CD4-positive, CD25-positive, alpha-beta regulatory T cell (primary cell): ENCODE results near the gene COL7A1. TPM values are rescaled to one million over a fixed set of nuclear protein-coding genes. Genes with fewer than 3 reads are reported as not detected.

Experiments used
- ATAC-seq, 2 donors: fragments of 150-1000 bp; cut with Tn5 transposase; one replicate each; pipeline ENCODE4 v1.10.0; 2021; ENCODE audit warnings: low read depth in 2 of 2, moderate number of reproducible peaks in 2 of 2, moderate library complexity in 1 of 2
- DNase-seq, 3 donors: peaks; one replicate each; pipeline versions ENCODE4 v3.0.0 to v3.0.0-alpha.2; 2012 to 2022; ENCODE audit warnings: mixed read lengths in 1 of 3
- H3K27ac ChIP-seq: one replicate; pipeline ENCODE4 v1.7.0; 2013; ENCODE audit warnings: mild to moderate bottlenecking, low read length; ENCODE audit not compliant: insufficient read depth, poor library complexity, severe bottlenecking
- H3K27me3 ChIP-seq: one replicate; pipeline ENCODE4 v1.7.0; 2013; ENCODE audit warnings: low read length; ENCODE audit not compliant: control insufficient read depth, insufficient read depth
- H3K36me3 ChIP-seq: one replicate; pipeline ENCODE4 v1.7.0; 2013; ENCODE audit warnings: mild to moderate bottlenecking, low read length, moderate library complexity; ENCODE audit not compliant: control insufficient read depth, insufficient read depth
- H3K4me1 ChIP-seq: 2 replicates; pipeline ENCODE4 v1.7.0; 2013; ENCODE audit warnings: mild to moderate bottlenecking, low read length; ENCODE audit not compliant: insufficient read depth, control insufficient read depth, poor library complexity, severe bottlenecking
- H3K4me3 ChIP-seq: one replicate; pipeline ENCODE4 v1.7.0; 2013; ENCODE audit warnings: low read depth, mild to moderate bottlenecking, low read length, moderate library complexity
- H3K9me3 ChIP-seq, 2 experiments: 1 replicate in 1 of 2; 2 replicates in 1 of 2; pipeline ENCODE4 v1.7.0; 2013; ENCODE audit warnings: low read length in 2 of 2, mild to moderate bottlenecking in 1 of 2, moderate library complexity in 1 of 2; ENCODE audit not compliant: control insufficient read depth in 2 of 2
- H3K27ac Mint-ChIP-seq, 3 donors: one replicate each; pipeline ENCODE4 v1.8.0; 2020 to 2022; ENCODE audit warnings: mild to moderate bottlenecking in 3 of 3, mixed read lengths in 3 of 3, moderate library complexity in 2 of 3
- H3K27me3 Mint-ChIP-seq: one replicate; pipeline ENCODE4 v1.8.0; 2022; ENCODE audit warnings: mild to moderate bottlenecking, mixed read lengths
- H3K36me3 Mint-ChIP-seq: one replicate; pipeline ENCODE4 v1.8.0; 2020; ENCODE audit warnings: mixed read lengths
- H3K4me1 Mint-ChIP-seq, 4 donors: one replicate each; pipeline ENCODE4 v1.8.0; 2020 to 2022; ENCODE audit warnings: mixed read lengths in 4 of 4, mild to moderate bottlenecking in 1 of 4
- H3K4me3 Mint-ChIP-seq, 4 donors: one replicate each; pipeline ENCODE4 v1.8.0; 2020 to 2022; ENCODE audit warnings: mild to moderate bottlenecking in 4 of 4, mixed read lengths in 4 of 4, moderate library complexity in 3 of 4
- H3K9me3 Mint-ChIP-seq, 7 donors: one replicate each; pipeline ENCODE4 v1.8.0; 2020 to 2022; ENCODE audit warnings: mixed read lengths in 7 of 7, mild to moderate bottlenecking in 3 of 7, moderate library complexity in 2 of 7
- polyA plus RNA-seq, 4 donors: library from polyadenylated mRNA; unstranded; fragments of 300-500 nt; fragmentation: Illumina TruSeq; gene quantifications; one replicate each; pipeline ENCODE4 v1.2.3, GENCODE V29; 2021
- total RNA-seq: library from RNA; stranded (reverse); gene quantifications from one replicate; pipeline ENCODE4 v1.2.3, GENCODE V29; 2022

Gene COL7A1
- total and polyA plus RNA-seq, 5 donors from 2014 or later: 1.1 TPM; not detected in 4

GRCh38 chr3:48564022-48564421, 31.1 kb downstream of the COL7A1 start:
- Histone ChIP-seq H3K9me3 (no peaks in the 10 kb centered on the region), H3K4me3 (no peak overlapping the region), H3K36me3 (no peaks in the 10 kb centered on the region), H3K27ac (no peak overlapping the region), H3K4me1 (no peaks in the 10 kb centered on the region), H3K27me3 (no peaks in the 10 kb centered on the region)
- H3K4me1 Mint-ChIP-seq: no peaks in the 10 kb centered on the region
- H3K27ac Mint-ChIP-seq: no peak overlapping the region
- H3K4me3 Mint-ChIP-seq: no peak overlapping the region
- peaks cover 0 to 1% (median 0%) of the 10 kb centered on the region in 7 donors for H3K9me3 Mint-ChIP-seq
- ATAC-seq (peak in 1 of 2 donors; percentile 37), DNase-seq (no peak)
- peaks cover 4% of the 10 kb centered on the region for H3K27me3 Mint-ChIP-seq
- H3K36me3 Mint-ChIP-seq: no peaks in the 10 kb centered on the region

- no peak within 1 kb of the TSS for H3K27ac ChIP-seq
- ATAC-seq (no peak), DNase-seq (no peak)
- Mint-ChIP-seq H3K9me3 (peaks cover 0 to 1% (median 0%) of the 10 kb centered on the region in 7 donors), H3K4me3 (peak within 1 kb of the TSS in 1 of 4 donors; percentile 64), H3K27ac (peak within 1 kb of the TSS in 1 of 3 donors; percentile 32), H3K36me3 (no peaks in the 10 kb centered on the region), H3K4me1 (peaks cover 0 to 3% (median under 1%) of the 10 kb centered on the region in 4 donors), H3K27me3 (peaks cover 4% of the 10 kb centered on the region)
- no peaks in the 10 kb centered on the region for H3K27me3 ChIP-seq
- H3K9me3 ChIP-seq: no peaks in the 10 kb centered on the region
- no peak within 1 kb of the TSS for H3K4me3 ChIP-seq
- H3K4me1 ChIP-seq: no peaks in the 10 kb centered on the region
- no peaks in the 10 kb centered on the region for H3K36me3 ChIP-seq
These were observed 31.7 kb downstream of the COL7A1 start, which contains the start of gene UCN2 for GRCh38 chr3:48563382-48563918. Gene UCN2 (minus strand): TSS chr3:48563781. CDS start chr3:48563124, 657 bp downstream.

GRCh38 chr3:48562367-48563095, 32.6 kb downstream of the COL7A1 start:
- no peaks in the 10 kb centered on the region for H3K36me3 ChIP-seq
- Mint-ChIP-seq H3K27me3 (peaks cover 4% of the 10 kb centered on the region), H3K4me1 (peaks cover 4 to 8% (median 5%) of the 10 kb centered on the region in 4 donors), H3K4me3 (peak overlapping the region in 1 of 4 donors; percentile 64), H3K36me3 (no peaks in the 10 kb centered on the region), H3K27ac (peak overlapping the region in 1 of 3 donors; percentile 32), H3K9me3 (peaks cover 0 to 1% (median 0%) of the 10 kb centered on the region in 7 donors)
- ATAC-seq: no peak
- no peaks in the 10 kb centered on the region for H3K9me3 ChIP-seq
- no peak overlapping the region for H3K27ac ChIP-seq
- no peaks in the 10 kb centered on the region for H3K27me3 ChIP-seq
- no peak overlapping the region for H3K4me3 ChIP-seq
- H3K4me1 ChIP-seq: peaks cover 6% of the 10 kb centered on the region
- no peak for DNase-seq

GRCh38 chr3:48561045-48561736, 33.9 kb downstream of the COL7A1 start:
- Histone ChIP-seq H3K36me3 (no peaks in the 10 kb centered on the region), H3K4me1 (peaks cover 16% of the 10 kb centered on the region), H3K4me3 (no peak overlapping the region), H3K9me3 (no peaks in the 10 kb centered on the region), H3K27ac (no peak overlapping the region), H3K27me3 (no peaks in the 10 kb centered on the region)
- DNase-seq: no peak
- no peaks in the 10 kb centered on the region for H3K36me3 Mint-ChIP-seq
- H3K4me3 Mint-ChIP-seq: no peak overlapping the region
- no peak overlapping the region for H3K27ac Mint-ChIP-seq
- peaks cover 4 to 16% (median 8%) of the 10 kb centered on the region in 4 donors for H3K4me1 Mint-ChIP-seq
- H3K27me3 Mint-ChIP-seq: peaks cover 4% of the 10 kb centered on the region
- no peak for ATAC-seq
- H3K9me3 Mint-ChIP-seq: no peaks in the 10 kb centered on the region

- H3K4me1 Mint-ChIP-seq: peaks cover 4 to 20% (median 8%) of the 10 kb centered on the region in 4 donors
- peaks cover 4% of the 10 kb centered on the region for H3K27me3 Mint-ChIP-seq
- H3K27ac Mint-ChIP-seq: no peak overlapping the region
- H3K4me3 ChIP-seq: no peak overlapping the region
- H3K9me3 Mint-ChIP-seq: no peaks in the 10 kb centered on the region
- no peak overlapping the region for H3K27ac ChIP-seq
- H3K4me1 ChIP-seq: peaks cover 19% of the 10 kb centered on the region
- H3K36me3 ChIP-seq: no peaks in the 10 kb centered on the region
- no peak for DNase-seq
- H3K27me3 ChIP-seq: no peaks in the 10 kb centered on the region
- no peaks in the 10 kb centered on the region for H3K36me3 Mint-ChIP-seq
- no peak overlapping the region for H3K4me3 Mint-ChIP-seq
- H3K9me3 ChIP-seq: no peaks in the 10 kb centered on the region
- ATAC-seq: no peak
These were observed 34.5 kb downstream of the COL7A1 start for GRCh38 chr3:48560648-48561018.

- Histone ChIP-seq H3K27me3 (no peaks in the 10 kb centered on the region), H3K27ac (no peak overlapping the region), H3K4me3 (no peak overlapping the region), H3K4me1 (peaks cover 19% of the 10 kb centered on the region), H3K9me3 (no peaks in the 10 kb centered on the region), H3K36me3 (no peaks in the 10 kb centered on the region)
- Mint-ChIP-seq H3K27me3 (peaks cover 4% of the 10 kb centered on the region), H3K9me3 (no peaks in the 10 kb centered on the region), H3K4me3 (peak overlapping the region; percentile 57 to 90 (median 72)), H3K27ac (peak overlapping the region; percentile 18 to 34 (median 28)), H3K4me1 (peaks cover 4 to 26% (median 8%) of the 10 kb centered on the region in 4 donors), H3K36me3 (no peaks in the 10 kb centered on the region)
- DNase-seq (no peak), ATAC-seq (no peak)
These were observed 36.5 kb downstream of the COL7A1 start for GRCh38 chr3:48558493-48559134.

- DNase-seq: peak; percentile 99 to 100 (median 100)
- Mint-ChIP-seq H3K36me3 (no peaks in the 10 kb centered on the region), H3K4me1 (peaks cover 4 to 26% (median 8%) of the 10 kb centered on the region in 4 donors), H3K9me3 (no peaks in the 10 kb centered on the region), H3K27ac (peak within 1 kb of the TSS; percentile 12 to 78 (median 38)), H3K27me3 (no peaks in the 10 kb centered on the region), H3K4me3 (peak within 1 kb of the TSS; percentile 63 to 92 (median 86))
- ATAC-seq: peak; percentile 87 to 89
- Histone ChIP-seq H3K27ac (peak within 1 kb of the TSS; percentile 42), H3K4me1 (peaks cover 19% of the 10 kb centered on the region), H3K9me3 (no peaks in the 10 kb centered on the region), H3K36me3 (no peaks in the 10 kb centered on the region), H3K27me3 (no peaks in the 10 kb centered on the region), H3K4me3 (peak within 1 kb of the TSS; percentile 66)
These were observed 38.1 kb downstream of the COL7A1 start, which contains the start of gene PFKFB4 for GRCh38 chr3:48556796-48557626. Gene PFKFB4 (minus strand): TSS chr3:48556803. CDS start chr3:48556777, 26 bp downstream.
